Thymus (tissue), 11 donors: ENCODE measurements around the gene IZUMO4. TPM values are rescaled to one million over a fixed set of nuclear protein-coding genes. Genes with fewer than 3 reads are reported as not detected.

ENCODE experiments used
- DNase-seq, 9 donors: peaks; one replicate each; pipeline ENCODE4 v3.0.0-alpha.2; 2013; ENCODE audit warnings: low spot score in 9 of 9, low read depth in 6 of 9, missing footprints in 1 of 9
- H3K27ac ChIP-seq, 2 donors: one replicate each; pipeline ENCODE4 v1.5.1; 2013; ENCODE audit warnings: control low read depth in 1 of 2, low read depth in 1 of 2, low read length in 1 of 2, mild to moderate bottlenecking in 1 of 2, moderate library complexity in 1 of 2
- H3K27me3 ChIP-seq, 2 donors: one replicate each; pipeline ENCODE4 v1.5.1; 2013; ENCODE audit warnings: low read length in 1 of 2; ENCODE audit not compliant: control insufficient read depth in 2 of 2, insufficient read depth in 1 of 2
- H3K36me3 ChIP-seq, 2 donors: one replicate each; pipeline ENCODE4 v1.5.1; 2013; ENCODE audit warnings: low read length in 1 of 2, mild to moderate bottlenecking in 1 of 2, moderate library complexity in 1 of 2; ENCODE audit not compliant: control insufficient read depth in 2 of 2, insufficient read depth in 2 of 2
- H3K4me1 ChIP-seq, 2 donors: one replicate each; pipeline ENCODE4 v1.5.1; 2013; ENCODE audit warnings: low read length in 2 of 2; ENCODE audit not compliant: control insufficient read depth in 2 of 2, insufficient read depth in 2 of 2
- H3K4me3 ChIP-seq, 2 donors: one replicate each; pipeline ENCODE4 v1.5.1; 2013; ENCODE audit warnings: low read length in 2 of 2, control low read depth in 1 of 2, mild to moderate bottlenecking in 1 of 2
- H3K9me3 ChIP-seq, 2 donors: one replicate each; pipeline ENCODE4 v1.5.1; 2013; ENCODE audit warnings: low read length in 1 of 2, mild to moderate bottlenecking in 1 of 2; ENCODE audit not compliant: control insufficient read depth in 2 of 2, insufficient read depth in 1 of 2
- WGBS: extraction: QIAGEN DNeasy Blood & Tissue Kit; methylation state at CpG from one replicate; pipeline ENCODE4 v1.1.7; 2013; 5-methylcytosine and 5-hydroxymethylcytosine counted together
- polyA plus RNA-seq: library from polyadenylated mRNA; stranded (reverse); fragments of 200-250 nt; gene quantifications from one replicate; pipeline ENCODE4 v1.2.3, GENCODE V29; 2013
- total RNA-seq: library from RNA; stranded (reverse); fragments of 120-200 nt; gene quantifications from one replicate; pipeline ENCODE4 v1.2.4, GENCODE V29; 2013
- donor health status: healthy.

The IZUMO4 gene
- total and polyA plus RNA-seq, 2 donors, result 5.1 to 37.8 TPM

DNA sequence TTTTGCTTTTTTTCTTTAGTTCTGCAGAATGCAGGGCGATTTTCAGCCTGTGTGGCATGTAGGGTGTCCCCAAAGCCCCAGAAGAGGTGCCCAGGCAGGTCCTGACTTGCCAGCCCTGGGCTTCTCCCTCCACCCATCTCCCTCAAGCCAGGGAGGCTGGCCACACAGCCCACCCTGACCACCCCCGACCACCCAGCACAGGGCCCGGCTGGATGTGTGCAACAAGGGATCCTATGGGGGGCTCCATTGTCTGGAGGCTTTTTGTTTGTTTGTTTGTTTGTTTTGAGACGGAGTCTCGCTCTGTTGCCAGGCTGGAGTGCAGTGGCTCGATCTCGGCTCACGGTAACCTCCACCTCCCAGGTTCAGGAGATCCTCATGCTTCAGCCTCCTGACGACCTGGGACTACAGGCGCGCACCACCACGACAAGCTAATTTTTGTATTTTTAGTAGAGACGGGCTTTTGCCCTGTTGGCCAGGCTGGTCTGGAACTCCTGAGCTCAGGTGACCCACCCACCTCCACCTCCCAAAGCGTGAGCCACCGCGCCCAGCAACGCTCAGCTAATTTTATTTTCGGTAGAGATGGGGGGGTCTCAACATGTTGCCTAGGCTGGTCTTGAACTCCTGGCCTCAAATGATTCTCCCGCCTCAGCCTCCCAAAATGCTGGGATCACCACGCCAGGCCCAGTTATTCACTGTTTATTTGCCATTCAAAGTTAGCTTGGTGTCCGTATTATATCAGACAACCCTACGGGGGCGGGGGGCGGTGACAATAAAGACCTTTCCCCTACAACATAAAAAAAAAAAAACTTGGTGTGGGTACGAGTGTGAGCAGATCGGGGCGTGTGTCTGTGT, 37.9 kb upstream of the IZUMO4 start:
- Histone ChIP-seq H3K4me3 (no peak overlapping the region), H3K36me3 (no peaks in the 10 kb centered on the region), H3K27ac (peak overlapping the region; percentile 78 to 96), H3K4me1 (peaks cover 28 to 75% of the 10 kb centered on the region in 2 donors), H3K9me3 (no peaks in the 10 kb centered on the region), H3K27me3 (no peaks in the 10 kb centered on the region)
- no peak for DNase-seq
- 94% methylated on average over 27 of the region's 27 CpGs for WGBS

GRCh38 chr19:2059422-2060201, 37.1 kb upstream of the IZUMO4 start:
- Histone ChIP-seq H3K27me3 (no peaks in the 10 kb centered on the region), H3K4me3 (peak overlapping the region in 1 of 2 donors; percentile 79), H3K9me3 (no peaks in the 10 kb centered on the region), H3K27ac (peak overlapping the region; percentile 57 to 96), H3K4me1 (peaks cover 28 to 74% of the 10 kb centered on the region in 2 donors), H3K36me3 (no peaks in the 10 kb centered on the region)
- WGBS, result 95% methylated on average over 24 of the region's 24 CpGs
- DNase-seq, result no peak

DNA sequence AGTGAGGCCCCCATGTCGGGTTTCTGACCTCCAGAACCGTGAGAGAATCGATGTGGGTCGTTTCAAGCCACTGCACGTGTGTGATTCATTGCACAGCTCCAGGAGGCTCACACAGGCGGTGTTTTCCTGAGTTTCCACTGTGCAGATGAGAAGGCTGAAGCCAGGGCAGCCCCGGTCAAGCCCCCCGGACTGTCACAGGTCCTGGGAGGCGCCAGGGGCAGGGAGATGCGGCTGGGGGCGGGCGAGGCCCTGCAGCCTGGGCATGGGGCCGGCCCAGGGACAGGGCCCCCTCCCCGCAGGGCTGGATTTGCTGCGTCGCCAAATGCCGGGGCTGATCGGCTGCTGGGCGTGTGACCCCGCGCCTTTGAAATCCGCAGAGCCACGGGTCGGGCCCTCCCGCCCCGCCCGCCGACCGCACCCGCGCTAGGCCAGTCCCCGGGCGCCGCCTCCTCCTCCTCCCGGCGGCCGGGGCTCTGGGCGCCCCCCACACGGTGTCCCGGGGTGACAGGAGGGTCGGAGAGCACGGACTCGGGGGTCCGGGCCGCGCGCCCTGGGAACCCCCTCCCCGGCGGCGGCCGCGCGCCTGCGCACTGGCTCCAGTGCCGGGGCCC, 35.7 kb upstream of the IZUMO4 start:
- H3K36me3 ChIP-seq, result no peaks in the 10 kb centered on the region
- peak overlapping the region; percentile 79 to 85 for H3K4me3 ChIP-seq
- no peak for DNase-seq
- under 1% methylated on average over 55 of the region's 55 CpGs for WGBS
- H3K4me1 ChIP-seq, result peaks cover 24 to 63% of the 10 kb centered on the region in 2 donors
- H3K9me3 ChIP-seq, result no peaks in the 10 kb centered on the region
- H3K27ac ChIP-seq, result peak overlapping the region; percentile 96 to 98
- no peaks in the 10 kb centered on the region for H3K27me3 ChIP-seq

DNA sequence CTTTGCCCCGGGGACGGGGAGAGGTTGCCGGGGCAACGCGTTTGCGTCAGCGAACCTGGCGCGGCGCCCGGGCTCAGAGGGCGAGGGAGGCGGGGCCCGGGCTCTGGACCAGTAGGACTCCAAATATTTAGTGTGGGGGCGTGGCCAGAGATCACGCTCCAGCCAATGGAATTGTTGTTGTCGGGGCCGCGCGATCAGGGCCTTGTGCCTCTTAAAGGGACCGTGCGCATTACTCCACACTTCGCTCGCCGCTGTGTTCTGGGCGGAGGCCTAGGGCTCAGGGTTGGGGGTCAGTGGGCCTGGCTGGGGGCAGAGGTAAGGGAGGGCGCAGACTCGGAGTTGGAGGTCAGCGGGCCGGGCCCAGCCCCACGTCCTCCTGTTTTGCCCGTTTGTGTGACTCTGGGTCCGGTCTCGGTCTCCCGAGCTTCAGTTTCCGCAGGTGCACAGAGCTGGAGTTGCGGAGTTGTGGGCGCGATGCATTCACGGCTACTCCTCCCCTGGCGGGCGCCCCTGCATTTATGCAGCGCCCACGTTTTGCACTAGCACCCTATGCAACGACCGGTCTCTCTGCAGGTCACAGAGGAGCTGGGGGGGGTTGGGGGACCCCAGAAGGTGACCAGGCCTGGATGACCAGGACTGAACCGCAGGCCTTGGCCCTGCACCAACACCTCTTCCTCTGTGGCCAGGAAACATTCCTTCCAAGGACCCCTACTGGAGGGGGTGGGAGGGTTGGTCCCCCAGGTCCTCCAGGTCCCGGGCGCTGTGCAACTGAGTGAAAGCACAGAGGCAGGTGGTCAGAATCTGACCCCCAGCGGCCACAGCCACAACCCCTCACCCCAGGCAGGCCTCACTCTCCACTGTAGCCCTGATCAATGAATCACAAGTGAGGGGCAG, 35.0 kb upstream of the IZUMO4 start:
- peak; percentile 94 to 100 (median 99) for DNase-seq
- H3K4me1 ChIP-seq, result peaks cover 19 to 56% of the 10 kb centered on the region in 2 donors
- peak overlapping the region; percentile 93 to 98 for H3K27ac ChIP-seq
- H3K4me3 ChIP-seq, result peak overlapping the region; percentile 59 to 85
- no peaks in the 10 kb centered on the region for H3K36me3 ChIP-seq
- 2% methylated on average over 50 of the region's 50 CpGs for WGBS
- no peaks in the 10 kb centered on the region for H3K27me3 ChIP-seq
- H3K9me3 ChIP-seq, result no peaks in the 10 kb centered on the region

DNA sequence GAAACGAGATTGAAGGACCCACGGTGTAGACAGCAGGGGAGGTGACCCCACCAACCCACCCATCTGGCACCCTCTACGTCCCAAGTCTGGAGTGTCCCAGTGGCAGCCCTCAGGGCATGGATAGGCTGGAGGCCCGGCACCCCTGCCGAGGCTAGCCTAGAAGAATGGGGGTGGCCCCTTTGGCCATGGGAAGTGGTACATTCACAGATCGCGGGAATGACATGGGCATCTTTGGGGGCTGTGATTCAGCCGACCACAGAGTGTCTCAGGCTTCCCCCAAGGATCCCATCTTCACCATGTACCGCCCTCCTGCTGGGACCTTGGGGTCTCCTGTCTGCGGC, 34.4 kb upstream of the IZUMO4 start:
- DNase-seq, result no peak
- Histone ChIP-seq H3K27ac (peak overlapping the region; percentile 83 to 93), H3K9me3 (no peaks in the 10 kb centered on the region), H3K27me3 (no peaks in the 10 kb centered on the region), H3K36me3 (no peaks in the 10 kb centered on the region), H3K4me3 (peak overlapping the region; percentile 59 to 85), H3K4me1 (peaks cover 15 to 50% of the 10 kb centered on the region in 2 donors)
- 79% methylated on average over 10 of the region's 10 CpGs for whole genome bisulfite sequencing

- DNase-seq, result no peak
- H3K9me3 ChIP-seq, result no peaks in the 10 kb centered on the region
- H3K4me3 ChIP-seq, result no peak overlapping the region
- WGBS, result 96% methylated on average over 9 of the region's 9 CpGs
- peaks cover 15 to 46% of the 10 kb centered on the region in 2 donors for H3K4me1 ChIP-seq
- no peaks in the 10 kb centered on the region for H3K27me3 ChIP-seq
- H3K36me3 ChIP-seq, result no peaks in the 10 kb centered on the region
- H3K27ac ChIP-seq, result no peak overlapping the region
Measured at GRCh38 chr19:2062770-2063169, 33.9 kb upstream of the IZUMO4 start.

GRCh38 chr19:2063824-2064223, 32.9 kb upstream of the IZUMO4 start:
- Histone ChIP-seq H3K27me3 (no peaks in the 10 kb centered on the region), H3K4me1 (peaks cover 15 to 35% of the 10 kb centered on the region in 2 donors), H3K36me3 (no peaks in the 10 kb centered on the region), H3K4me3 (no peak overlapping the region), H3K27ac (no peak overlapping the region), H3K9me3 (no peaks in the 10 kb centered on the region)
- DNase-seq, result no peak
- WGBS, result 97% methylated on average over 8 of the region's 8 CpGs

- 91% methylated on average over 13 of the region's 13 CpGs for WGBS
- Histone ChIP-seq H3K36me3 (no peaks in the 10 kb centered on the region), H3K27ac (no peak overlapping the region), H3K4me3 (no peak overlapping the region), H3K4me1 (peaks cover 17 to 30% of the 10 kb centered on the region in 2 donors), H3K27me3 (no peaks in the 10 kb centered on the region), H3K9me3 (no peaks in the 10 kb centered on the region)
- no peak for DNase-seq
Measured at GRCh38 chr19:2064395-2064787, 32.3 kb upstream of the IZUMO4 start.
